HepG2 (cell line): ENCODE data around the gene EPO. TPM values are rescaled to one million over a fixed set of nuclear protein-coding genes. Genes with fewer than 3 reads are reported as not detected.

Source experiments
- ARNTL ChIP-seq: sonication (generic); formaldehyde crosslinking; IDR thresholded peaks from 2 replicates; pipeline ENCODE4 v1.4.0; 2020; ENCODE audit warnings: mild to moderate bottlenecking, missing genetic modification reagents
- DNMT3B ChIP-seq: conservative IDR thresholded peaks from 2 replicates; pipeline ENCODE4 v1.6.1; 2016; ENCODE audit warnings: missing biosample characterization, control low read depth
- EEA1 ChIP-seq: sonication (generic); formaldehyde crosslinking; IDR thresholded peaks from 2 replicates; pipeline ENCODE4 v1.5.1; 2020; ENCODE audit warnings: mild to moderate bottlenecking, missing genetic modification reagents, borderline replicate concordance
- ESRRA ChIP-seq: sonication (generic); formaldehyde crosslinking; IDR thresholded peaks from 2 replicates; pipeline ENCODE4 v1.5.1; 2020; ENCODE audit warnings: mild to moderate bottlenecking, low read depth, missing genetic modification reagents
- GMEB1 ChIP-seq: sonication (generic); formaldehyde crosslinking; IDR thresholded peaks from 2 replicates; pipeline ENCODE4 v1.5.1; 2020; ENCODE audit warnings: missing genetic modification reagents, mild to moderate bottlenecking, borderline replicate concordance
- RFXAP ChIP-seq: sonication (generic); formaldehyde crosslinking; IDR thresholded peaks from 2 replicates; pipeline ENCODE4 v1.4.0; 2020; ENCODE audit warnings: missing genetic modification reagents, borderline replicate concordance
- TCF12 ChIP-seq, 2 experiments: fragments of 450-650 bp in 1 of 2; sonication (generic) in 1 of 2; formaldehyde crosslinking in 1 of 2; IDR thresholded peaks; 2 replicates each; pipeline versions ENCODE4 v1.6.1 to v1.8.0; 2017 to 2022; ENCODE audit warnings: antibody characterized with exemption in 1 of 2, mild to moderate bottlenecking in 1 of 2, missing genetic modification reagents in 1 of 2, moderate library complexity in 1 of 2
- TFAP4 ChIP-seq: sonication (generic); IDR thresholded peaks from 2 replicates; pipeline ENCODE4 v1.6.1; 2016; ENCODE audit warnings: low read depth, borderline replicate concordance
- TP53 ChIP-seq: sonication (generic); formaldehyde crosslinking; conservative IDR thresholded peaks from 2 replicates; pipeline ENCODE4 v1.4.0; 2020; ENCODE audit warnings: missing genetic modification reagents
- TRIM24 ChIP-seq: sonication (generic); formaldehyde crosslinking; IDR thresholded peaks from 2 replicates; pipeline ENCODE4 v1.8.0; 2022; ENCODE audit warnings: mild to moderate bottlenecking, missing genetic modification reagents
- ZBTB42 ChIP-seq: sonication (generic); formaldehyde crosslinking; IDR thresholded peaks from 2 replicates; pipeline ENCODE4 v1.5.0; 2020; ENCODE audit warnings: mild to moderate bottlenecking, missing genetic modification reagents
- ZC3H4 ChIP-seq: sonication (generic); formaldehyde crosslinking; IDR thresholded peaks from 2 replicates; pipeline ENCODE4 v1.4.0; 2020; ENCODE audit warnings: missing genetic modification reagents, borderline replicate concordance
- ZMYM4 ChIP-seq: sonication (generic); formaldehyde crosslinking; IDR thresholded peaks from 2 replicates; pipeline ENCODE4 v1.8.1; 2023; ENCODE audit warnings: mild to moderate bottlenecking, missing genetic modification reagents
- ZNF264 ChIP-seq: sonication (generic); formaldehyde crosslinking; IDR thresholded peaks from 2 replicates; pipeline ENCODE4 v1.4.0; 2020; ENCODE audit warnings: missing genetic modification reagents
- ZNF687 ChIP-seq: sonication (generic); formaldehyde crosslinking; IDR thresholded peaks from 2 replicates; pipeline ENCODE4 v1.5.1; 2020; ENCODE audit warnings: mild to moderate bottlenecking, missing genetic modification reagents, moderate library complexity
- ZNF704 ChIP-seq: sonication (generic); formaldehyde crosslinking; IDR thresholded peaks from 2 replicates; pipeline ENCODE4 v1.8.1; 2023; ENCODE audit warnings: mild to moderate bottlenecking, inconsistent platforms, moderate library complexity, missing genetic modification reagents, borderline replicate concordance
- ZNF792 ChIP-seq: IDR thresholded peaks from 2 replicates; pipeline ENCODE4 v1.6.1; 2016
- ZNF891 ChIP-seq: sonication (generic); formaldehyde crosslinking; IDR thresholded peaks from 2 replicates; pipeline ENCODE4 v1.5.0; 2020; ENCODE audit warnings: mild to moderate bottlenecking, missing genetic modification reagents
- polyA plus RNA-seq, 8 experiments: library from polyadenylated mRNA; depleted of rRNA in 3 of 8; stranded (reverse) in 7 of 8; unstranded in 1 of 8; fragments of >200 nt; fragmentation: Illumina TruSeq in 4 of 8; extraction: Trizol in 4 of 8; gene quantifications; 2 replicates each; pipeline versions ENCODE4 v1.2.1 to v1.2.3, GENCODE V29; 2011 to 2016; ENCODE audit warnings: low read depth in 4 of 8, missing spikeins in 1 of 8, mixed read lengths in 1 of 8; ENCODE audit not compliant: insufficient read depth in 1 of 8
- total RNA-seq, 5 experiments: library from RNA; depleted of rRNA; stranded (reverse); fragments of >200 nt; fragmentation: Illumina TruSeq; extraction: Trizol; gene quantifications; 2 replicates each; pipeline ENCODE4 v1.2.3, GENCODE V29; 2016; ENCODE audit warnings: low read depth in 1 of 5
- TF ChIP-seq, protein P1 (sequence below): sonication (generic); formaldehyde crosslinking; IDR thresholded peaks from 2 replicates; pipeline ENCODE4 v1.5.0; 2020; ENCODE audit warnings: mild to moderate bottlenecking, missing genetic modification reagents, moderate library complexity
- TF ChIP-seq, protein P2 (sequence below): sonication (generic); formaldehyde crosslinking; IDR thresholded peaks from 2 replicates; pipeline ENCODE4 v1.5.0; 2020; ENCODE audit warnings: missing genetic modification reagents, mild to moderate bottlenecking, borderline replicate concordance

Gene EPO
- total and polyA plus RNA-seq, 2 of the 13 experiments (the other 11 are each of a cell fraction or from before 2014, with no cell fraction given) = 10.3 to 25.7 TPM

DNA sequence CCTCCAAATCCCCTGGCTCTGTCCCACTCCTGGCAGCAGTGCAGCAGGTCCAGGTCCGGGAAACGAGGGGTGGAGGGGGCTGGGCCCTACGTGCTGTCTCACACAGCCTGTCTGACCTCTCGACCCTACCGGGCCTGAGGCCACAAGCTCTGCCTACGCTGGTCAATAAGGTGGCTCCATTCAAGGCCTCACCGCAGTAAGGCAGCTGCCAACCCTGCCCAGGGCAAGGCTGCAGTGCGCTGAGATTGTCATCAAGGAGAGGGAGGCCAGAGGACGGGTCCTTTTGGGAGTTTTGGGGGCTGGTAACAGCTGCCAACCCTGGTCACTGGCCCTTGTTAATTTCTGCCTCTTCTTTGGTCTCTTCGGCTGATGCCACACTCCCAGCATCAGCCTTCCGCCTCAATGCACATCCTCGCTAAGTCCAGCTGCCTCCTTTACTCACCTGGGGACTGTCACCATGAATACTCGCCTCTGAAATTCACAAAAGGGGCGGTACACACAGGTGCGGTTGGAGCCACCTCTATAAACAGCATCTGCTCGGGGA lies 3.5 kb downstream of the EPO start (continued):
- TF ChIP-seq, protein P1, sequence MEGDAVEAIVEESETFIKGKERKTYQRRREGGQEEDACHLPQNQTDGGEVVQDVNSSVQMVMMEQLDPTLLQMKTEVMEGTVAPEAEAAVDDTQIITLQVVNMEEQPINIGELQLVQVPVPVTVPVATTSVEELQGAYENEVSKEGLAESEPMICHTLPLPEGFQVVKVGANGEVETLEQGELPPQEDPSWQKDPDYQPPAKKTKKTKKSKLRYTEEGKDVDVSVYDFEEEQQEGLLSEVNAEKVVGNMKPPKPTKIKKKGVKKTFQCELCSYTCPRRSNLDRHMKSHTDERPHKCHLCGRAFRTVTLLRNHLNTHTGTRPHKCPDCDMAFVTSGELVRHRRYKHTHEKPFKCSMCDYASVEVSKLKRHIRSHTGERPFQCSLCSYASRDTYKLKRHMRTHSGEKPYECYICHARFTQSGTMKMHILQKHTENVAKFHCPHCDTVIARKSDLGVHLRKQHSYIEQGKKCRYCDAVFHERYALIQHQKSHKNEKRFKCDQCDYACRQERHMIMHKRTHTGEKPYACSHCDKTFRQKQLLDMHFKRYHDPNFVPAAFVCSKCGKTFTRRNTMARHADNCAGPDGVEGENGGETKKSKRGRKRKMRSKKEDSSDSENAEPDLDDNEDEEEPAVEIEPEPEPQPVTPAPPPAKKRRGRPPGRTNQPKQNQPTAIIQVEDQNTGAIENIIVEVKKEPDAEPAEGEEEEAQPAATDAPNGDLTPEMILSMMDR = peak; percentile 28; the same call in 1 of the 2 replicates
- TF ChIP-seq ZNF792 (no peak; the same call in 1 of the 2 replicates), GMEB1 (peak; percentile 61; the same call in 1 of the 2 replicates), ZBTB42 (CRISPR knock-in tag) (no peak), ARNTL (CRISPR knock-in tag) (peak; percentile 69), ZNF687 (CRISPR knock-in tag) (peak; percentile 99), ESRRA (CRISPR knock-in tag) (peak; percentile 47; the same call in 1 of the 2 replicates), RFXAP (no peak), ZMYM4 (CRISPR knock-in tag) (no peak), TCF12 (IDR thresholded peaks at IDR 0.05) (no peak), TCF12 (CRISPR knock-in tag; IDR thresholded peaks at IDR 0.05) (peak; percentile 77; the same call in 1 of the 2 replicates), TFAP4 (no peak), ZNF891 (CRISPR knock-in tag) (no peak), ZNF704 (CRISPR knock-in tag) (no peak), TP53 (CRISPR knock-in tag) (no peak), ZNF264 (CRISPR knock-in tag) (no peak), DNMT3B (no peak), ZC3H4 (no peak), EEA1 (no peak), TRIM24 (CRISPR knock-in tag) (no peak)
- TF ChIP-seq, protein P2, sequence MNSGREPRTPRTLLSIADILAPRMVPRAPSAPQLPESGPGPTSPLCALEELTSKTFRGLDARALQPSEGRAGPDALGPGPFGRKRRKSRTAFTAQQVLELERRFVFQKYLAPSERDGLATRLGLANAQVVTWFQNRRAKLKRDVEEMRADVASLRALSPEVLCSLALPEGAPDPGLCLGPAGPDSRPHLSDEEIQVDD (CRISPR knock-in tag) = no peak
